Retinal pigment epithelial cell (primary cell): ENCODE measurements around the gene OCEL1.
A peak's percentile ranks its signal among the peaks of the same experiment; 100 is the strongest.

Experiments
- DNase-seq: peaks from one replicate; pipeline ENCODE4 v3.0.0-alpha.2; 2010; ENCODE audit warnings: low read depth
- H3K4me3 ChIP-seq: 2 replicates; pipeline ENCODE4 v1.5.1; 2011; ENCODE audit warnings: mild to moderate bottlenecking, low read length, control low read depth, moderate library complexity
- TF ChIP-seq, protein P1 (sequence below): conservative IDR thresholded peaks from 2 replicates; pipeline ENCODE4 v1.5.1; 2011; ENCODE audit warnings: low read depth, low read length, control low read depth, inconsistent platforms

OCEL1 gene

DNA sequence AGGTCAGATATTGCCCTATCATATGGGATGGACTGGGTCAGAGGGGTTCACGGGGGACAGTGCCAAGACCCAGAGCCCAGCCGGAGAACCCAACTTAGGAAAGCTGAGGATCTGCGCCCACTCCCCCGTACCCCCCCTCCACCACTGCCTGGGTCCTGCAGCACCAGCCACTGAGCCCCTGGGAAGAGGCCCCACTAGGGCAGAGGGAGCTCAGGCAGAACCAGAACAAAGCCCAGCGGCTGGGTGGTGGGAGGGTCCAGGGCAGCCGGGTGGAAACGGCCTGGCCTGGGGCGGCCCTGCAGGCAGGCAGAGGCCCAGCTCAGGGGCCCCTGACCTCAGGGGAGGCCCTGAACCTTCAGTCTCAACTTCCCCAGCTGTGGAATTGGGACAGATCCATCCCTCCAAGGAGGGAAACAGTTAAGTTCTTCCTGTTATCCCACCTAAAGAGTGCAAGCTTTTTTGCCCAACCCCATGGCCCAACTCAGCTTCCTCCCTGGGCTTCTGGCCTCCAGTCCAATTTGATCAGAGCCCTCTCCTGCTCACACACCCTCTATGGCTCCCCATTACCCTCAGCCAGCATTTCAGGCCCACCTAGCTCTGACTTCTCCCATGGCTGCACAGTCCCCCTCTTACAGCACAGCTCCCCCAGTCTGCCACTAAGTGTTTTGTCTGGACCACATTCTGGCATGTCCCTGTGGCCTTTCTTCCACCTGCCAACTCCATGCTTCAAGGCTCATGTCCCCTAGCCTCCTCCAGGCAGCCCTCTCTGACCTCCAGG is 16.6 kb downstream of the OCEL1 start:
- TF ChIP-seq, protein P1, sequence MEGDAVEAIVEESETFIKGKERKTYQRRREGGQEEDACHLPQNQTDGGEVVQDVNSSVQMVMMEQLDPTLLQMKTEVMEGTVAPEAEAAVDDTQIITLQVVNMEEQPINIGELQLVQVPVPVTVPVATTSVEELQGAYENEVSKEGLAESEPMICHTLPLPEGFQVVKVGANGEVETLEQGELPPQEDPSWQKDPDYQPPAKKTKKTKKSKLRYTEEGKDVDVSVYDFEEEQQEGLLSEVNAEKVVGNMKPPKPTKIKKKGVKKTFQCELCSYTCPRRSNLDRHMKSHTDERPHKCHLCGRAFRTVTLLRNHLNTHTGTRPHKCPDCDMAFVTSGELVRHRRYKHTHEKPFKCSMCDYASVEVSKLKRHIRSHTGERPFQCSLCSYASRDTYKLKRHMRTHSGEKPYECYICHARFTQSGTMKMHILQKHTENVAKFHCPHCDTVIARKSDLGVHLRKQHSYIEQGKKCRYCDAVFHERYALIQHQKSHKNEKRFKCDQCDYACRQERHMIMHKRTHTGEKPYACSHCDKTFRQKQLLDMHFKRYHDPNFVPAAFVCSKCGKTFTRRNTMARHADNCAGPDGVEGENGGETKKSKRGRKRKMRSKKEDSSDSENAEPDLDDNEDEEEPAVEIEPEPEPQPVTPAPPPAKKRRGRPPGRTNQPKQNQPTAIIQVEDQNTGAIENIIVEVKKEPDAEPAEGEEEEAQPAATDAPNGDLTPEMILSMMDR: no peak
- H3K4me3 ChIP-seq: no peak overlapping the region
- no peak for DNase-seq

DNA sequence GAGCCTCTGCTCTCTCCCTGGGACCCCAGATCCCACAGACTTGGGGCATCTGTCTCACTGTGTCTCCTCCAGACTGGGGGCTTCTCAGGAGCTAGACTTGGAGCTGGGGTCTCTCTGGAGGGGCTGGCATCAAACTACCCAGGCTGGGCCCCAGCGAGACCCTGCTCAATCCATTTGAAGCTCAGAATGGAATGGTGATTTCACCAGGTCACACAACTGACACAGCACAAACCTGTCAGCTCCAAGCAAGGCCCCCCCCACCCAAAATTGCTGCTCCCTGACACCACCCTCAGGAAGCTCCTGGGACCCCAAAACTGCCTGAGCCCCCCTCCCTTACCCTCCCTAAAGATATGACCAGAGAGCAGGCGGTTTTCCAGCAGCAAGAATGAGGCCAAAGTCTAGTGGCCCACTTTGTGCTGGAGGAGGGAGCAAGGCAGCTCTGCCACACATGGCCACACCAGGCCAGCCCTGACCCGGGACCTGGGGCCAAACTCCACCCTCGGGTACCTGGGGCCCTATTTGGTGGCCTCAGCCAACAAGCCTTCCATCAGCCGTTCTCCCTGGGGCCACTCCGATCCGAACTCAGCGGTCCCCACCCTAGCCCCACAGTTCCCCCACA is 17.3 kb downstream of the OCEL1 start:
- TF ChIP-seq, protein P1: no peak
- no peak for DNase-seq
- H3K4me3 ChIP-seq: peak overlapping the region; percentile 65

DNA sequence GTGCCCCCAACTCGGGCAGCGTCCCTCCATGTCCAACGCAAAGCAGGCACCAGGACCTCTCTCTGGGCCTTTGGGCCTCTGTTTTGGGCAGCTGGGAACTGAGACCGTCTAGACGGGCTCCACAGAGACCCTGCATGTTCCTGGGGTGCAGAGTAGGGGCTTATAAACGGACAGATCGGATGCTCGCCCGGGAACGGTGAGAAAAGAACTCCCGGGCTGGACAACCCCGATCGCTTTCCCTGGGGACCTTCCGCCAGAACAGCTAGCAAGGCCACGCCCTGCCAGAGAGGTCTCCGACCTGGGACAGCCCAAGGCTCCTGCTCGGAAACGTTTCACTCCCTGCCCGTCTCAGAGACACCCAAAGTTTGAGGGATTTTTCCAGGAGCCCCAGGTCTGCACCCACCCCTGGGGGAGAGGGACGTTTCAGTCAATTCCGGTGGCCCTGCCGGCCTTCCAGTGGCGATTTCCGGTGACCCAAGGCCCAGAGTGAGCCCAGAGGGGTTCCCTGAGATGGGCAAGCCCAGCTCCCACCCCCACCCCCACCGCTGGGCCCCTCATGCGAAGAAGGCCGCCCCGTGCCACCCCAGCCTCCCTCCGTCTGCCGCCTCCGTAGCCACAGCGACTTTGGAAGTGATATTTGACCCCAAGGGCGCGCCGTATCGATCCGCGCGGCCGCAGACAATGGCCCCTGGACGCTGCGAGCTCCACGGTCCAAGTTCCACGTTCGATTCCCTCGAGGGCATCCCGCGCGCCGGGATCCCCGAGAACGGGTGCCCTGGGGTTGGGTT is 18.0 kb downstream of the OCEL1 start:
- peak overlapping the region; percentile 65 for H3K4me3 ChIP-seq
- TF ChIP-seq, protein P1: no peak
- DNase-seq: no peak

DNA sequence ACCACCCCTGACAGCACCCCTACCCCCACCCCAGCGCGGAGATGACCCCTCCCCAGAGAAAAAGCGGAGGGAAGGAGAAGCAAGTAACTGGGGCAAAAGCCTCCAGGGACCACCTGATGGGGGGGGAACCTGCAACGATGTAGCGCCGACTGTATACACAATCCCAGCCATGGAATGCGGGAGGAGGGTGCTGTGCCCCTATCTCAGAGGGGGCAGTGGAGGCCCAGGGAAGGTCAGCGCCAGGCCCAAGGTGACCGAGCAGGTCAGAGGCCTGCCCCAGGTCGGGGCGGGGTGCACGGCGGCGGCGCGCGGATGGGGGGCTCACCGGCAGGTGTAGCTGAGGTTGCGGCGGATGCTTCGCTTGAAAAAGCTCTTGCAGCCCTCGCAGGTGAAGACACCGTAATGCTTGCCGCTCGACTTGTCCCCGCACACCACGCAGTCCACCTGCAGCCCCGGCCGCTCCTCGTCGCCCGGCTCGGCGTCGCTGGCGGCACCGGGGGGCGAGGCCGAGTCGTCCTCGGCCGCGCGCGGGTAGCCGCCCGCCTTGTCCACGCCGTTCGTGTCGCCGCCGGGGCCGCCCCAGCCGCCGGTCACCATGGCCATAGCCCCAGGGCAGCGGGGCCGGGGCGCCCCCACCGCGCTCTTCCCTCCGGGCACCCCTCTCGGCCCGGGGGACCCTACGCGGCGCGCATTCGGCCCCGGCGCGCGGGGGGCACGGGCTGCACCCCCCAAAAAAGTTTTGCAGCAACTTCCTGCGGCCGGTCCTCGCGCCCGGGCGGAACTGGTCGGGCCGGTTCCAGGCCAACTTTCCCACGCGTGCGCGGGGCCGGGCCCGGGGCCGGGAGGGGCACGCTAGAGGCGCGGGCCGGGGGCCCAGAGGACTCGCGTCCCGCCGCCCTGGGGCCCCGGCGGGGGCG is 18.9 kb downstream of the OCEL1 start:
- H3K4me3 ChIP-seq: peak overlapping the region; percentile 65
- TF ChIP-seq, protein P1: no peak
- no peak for DNase-seq

DNA sequence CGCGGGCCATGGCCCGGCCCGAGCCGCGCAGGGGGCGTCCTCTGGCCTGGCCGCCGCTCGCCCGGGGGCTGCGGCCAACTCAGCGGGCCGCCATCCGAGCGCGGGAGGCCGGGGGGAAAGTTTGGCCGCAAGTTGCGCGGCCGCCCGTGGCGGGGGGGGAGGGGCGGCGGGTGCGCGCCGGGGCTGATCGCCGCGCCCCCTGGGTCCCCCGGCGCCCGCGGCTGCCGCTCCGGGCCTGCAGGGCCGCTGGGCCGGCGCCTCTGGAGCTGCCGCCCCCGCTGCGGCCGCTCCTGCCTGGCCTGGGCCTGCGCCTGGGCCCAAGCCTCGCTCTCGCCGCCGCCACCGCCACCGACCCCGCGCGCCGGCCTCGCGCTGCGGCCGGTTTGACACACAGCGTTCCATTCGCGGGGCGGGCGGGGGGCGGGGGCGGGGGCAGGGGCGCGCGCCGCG is 19.5 kb downstream of the OCEL1 start, which contains the start of gene NR2F6:
Gene NR2F6, minus strand, starts transcription at position 385 of the 450 bp plus-strand sequence. CDS start 699 bp downstream, outside the sequence.
- H3K4me3 ChIP-seq: peak within 1 kb of the TSS; percentile 65
- DNase-seq: no peak
- TF ChIP-seq, protein P1: no peak

DNA sequence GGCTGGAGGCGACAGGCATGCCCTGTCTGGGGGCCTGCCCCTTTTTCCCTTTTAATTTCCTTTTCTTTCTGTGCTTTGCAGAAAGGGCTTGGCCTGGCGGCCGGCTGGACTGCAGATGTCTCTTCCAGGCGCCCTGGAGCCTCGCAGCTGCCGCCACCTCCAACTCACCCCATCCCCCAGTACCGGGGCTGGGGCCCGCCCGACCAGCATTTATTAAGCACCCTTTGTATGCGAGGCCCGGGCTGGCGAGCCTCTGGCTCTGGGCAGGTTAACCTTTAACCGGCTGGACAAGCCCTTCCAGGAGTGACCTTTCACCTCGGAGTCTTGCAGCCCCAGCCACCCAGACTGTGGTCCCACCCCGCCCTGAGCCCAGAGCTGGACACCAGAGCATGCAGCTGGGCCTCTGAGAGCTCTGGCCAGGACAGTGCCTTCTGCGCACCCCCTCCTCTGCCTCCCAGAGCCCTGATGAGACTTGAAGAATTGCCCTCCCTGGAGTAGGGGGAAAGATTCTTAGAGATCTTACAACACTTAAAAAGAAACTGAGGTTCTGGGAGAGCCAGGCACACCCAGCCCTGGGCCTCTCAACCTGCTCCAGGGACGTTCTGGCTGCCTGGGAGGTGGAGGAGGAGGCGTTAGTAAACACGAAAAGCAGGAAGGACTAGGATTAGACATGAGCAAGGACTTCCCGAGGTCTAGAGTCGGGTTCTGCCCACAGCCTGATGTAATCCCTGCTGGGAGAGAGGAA is 20.8 kb downstream of the OCEL1 start:
- DNase-seq: no peak
- TF ChIP-seq, protein P1: no peak
- peak overlapping the region; percentile 52 for H3K4me3 ChIP-seq
